GDM1 (cell line): ENCODE measurements around the gene CHST10.
A peak's percentile ranks its signal among the peaks of the same experiment; 100 is the strongest.
"Not testable (repeated sequence)": the region's sequence is repeated elsewhere in the genome, so short reads cannot be mapped to it uniquely, and the experiment has no call there.

ENCODE experiments used
- DNase-seq: peaks from one replicate; lab custom pipeline; 2025; lab: John Stamatoyannopoulos, UW

CHST10 gene

GRCh38 chr2:100416935-100417710 is at the start of gene CHST10:
CHST10 (minus strand) TSS chr2:100417668; CDS start chr2:100406675, 10,993 bp downstream.
- DNase-seq, result peak; percentile 56

- DNase-seq, result no peak
These were observed 43.5 kb upstream of the CHST10 start for GRCh38 chr2:100460904-100461530.

- DNase-seq, result not testable (repeated sequence)
These were observed 38.9 kb upstream of the CHST10 start for GRCh38 chr2:100456357-100456756.

GRCh38 chr2:100453853-100454252 is 36.4 kb upstream of the CHST10 start:
- no peak for DNase-seq

- no peak for DNase-seq
These were observed 34.3 kb upstream of the CHST10 start for GRCh38 chr2:100451734-100452133.

- no peak for DNase-seq
These were observed 33.6 kb upstream of the CHST10 start for GRCh38 chr2:100451092-100451491.

GRCh38 chr2:100446696-100447095 is 29.2 kb upstream of the CHST10 start:
- no peak for DNase-seq

GRCh38 chr2:100437751-100438150 is 20.3 kb upstream of the CHST10 start:
- DNase-seq, result no peak

GRCh38 chr2:100429726-100430125 is 12.3 kb upstream of the CHST10 start:
- DNase-seq, result no peak

GRCh38 chr2:100427627-100428258 is 10.3 kb upstream of the CHST10 start:
- DNase-seq, result peak; percentile 47

- no peak for DNase-seq
These were observed 9.6 kb upstream of the CHST10 start for GRCh38 chr2:100427111-100427510.

GRCh38 chr2:100426384-100426720 is 8.9 kb upstream of the CHST10 start:
- DNase-seq, result no peak

GRCh38 chr2:100425573-100426383 is 8.3 kb upstream of the CHST10 start:
- DNase-seq, result no peak

- no peak for DNase-seq
These were observed 7.6 kb upstream of the CHST10 start for GRCh38 chr2:100425107-100425506.

GRCh38 chr2:100424277-100424875 is 6.9 kb upstream of the CHST10 start:
- DNase-seq, result no peak

- DNase-seq, result no peak
These were observed 6.2 kb upstream of the CHST10 start for GRCh38 chr2:100423631-100424030.

- no peak for DNase-seq
These were observed 5.0 kb upstream of the CHST10 start for GRCh38 chr2:100422320-100423055.

- no peak for DNase-seq
These were observed 2.4 kb upstream of the CHST10 start for GRCh38 chr2:100419915-100420314.

GRCh38 chr2:100418406-100418962 is 1.0 kb upstream of the CHST10 start:
- DNase-seq, result no peak

GRCh38 chr2:100417711-100418124 is 250 bp upstream of the CHST10 start:
- DNase-seq, result no peak

- no peak for DNase-seq
These were observed 1.0 kb downstream of the CHST10 start for GRCh38 chr2:100416397-100416934.
